GM21723 (cell line): ENCODE measurements around the gene SGMS1.
A peak's percentile ranks its signal among the peaks of the same experiment; 100 is the strongest.
"Not testable (repeated sequence)": the region's sequence is repeated elsewhere in the genome, so short reads cannot be mapped to it uniquely, and the experiment has no call there.

Source experiments
- ATAC-seq: cut with Tn5 transposase; IDR thresholded peaks from one replicate; pipeline ENCODE4 v1.9.1; 2021; ENCODE audit warnings: mild to moderate bottlenecking, moderate library complexity; ENCODE audit not compliant: unreplicated experiment

SGMS1 gene

GRCh38 chr10:50437248-50437647 lies 186.5 kb downstream of the SGMS1 start:
- ATAC-seq: no peak

GRCh38 chr10:50436805-50437204 lies 187.0 kb downstream of the SGMS1 start:
- ATAC-seq: no peak

- ATAC-seq: peak; percentile 62
Observed at GRCh38 chr10:50432211-50433009, 191.3 kb downstream of the SGMS1 start.

GRCh38 chr10:50431791-50432190 lies 192.0 kb downstream of the SGMS1 start:
- peak; percentile 90 for ATAC-seq

GRCh38 chr10:50431133-50431532 lies 192.6 kb downstream of the SGMS1 start:
- no peak for ATAC-seq

DNA sequence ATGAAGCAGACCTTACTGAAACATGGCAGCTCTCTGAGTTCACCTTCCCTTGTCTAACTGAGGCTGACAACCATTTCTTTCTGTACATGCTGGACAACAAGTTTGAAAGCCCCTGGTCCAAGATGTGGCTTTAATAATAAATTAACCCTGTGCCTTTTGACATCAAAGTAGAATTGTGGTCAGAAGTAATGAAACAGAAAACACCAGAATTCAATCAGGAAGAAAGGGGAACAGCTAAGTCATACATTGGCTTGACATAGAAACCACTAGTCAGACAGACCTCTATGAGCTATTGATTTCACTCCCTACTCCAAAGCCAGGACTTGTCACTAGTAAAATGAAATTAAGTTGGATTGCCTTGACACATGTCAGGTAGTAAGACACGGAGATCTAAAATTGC lies 197.3 kb downstream of the SGMS1 start:
- ATAC-seq: peak; percentile 53

GRCh38 chr10:50425215-50425614 lies 198.5 kb downstream of the SGMS1 start:
- ATAC-seq: not testable (repeated sequence)

GRCh38 chr10:50423448-50423847 lies 200.3 kb downstream of the SGMS1 start:
- ATAC-seq: no peak

GRCh38 chr10:50422259-50422658 lies 201.5 kb downstream of the SGMS1 start:
- ATAC-seq: no peak

- ATAC-seq: peak; percentile 44
Observed at GRCh38 chr10:50421026-50421719, 202.6 kb downstream of the SGMS1 start.

DNA sequence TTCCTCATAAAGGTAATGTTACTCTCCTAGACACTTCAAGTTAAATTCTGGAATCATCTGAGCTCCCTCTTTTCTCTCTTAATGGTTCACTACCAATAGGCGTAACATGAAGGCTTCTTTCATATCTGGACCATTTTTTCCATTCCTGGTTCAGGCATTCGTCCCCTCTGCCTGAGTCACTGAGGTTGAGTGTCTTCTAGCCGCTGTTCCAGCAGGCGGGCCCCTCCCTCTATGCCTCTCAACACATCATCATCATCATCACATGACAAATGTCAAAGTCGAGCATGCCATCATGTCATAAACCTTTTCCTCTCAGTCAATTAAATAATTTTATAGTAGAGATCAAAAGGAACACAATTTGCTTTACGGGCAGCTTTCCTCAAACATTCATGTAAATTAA lies 203.6 kb downstream of the SGMS1 start:
- no peak for ATAC-seq

- ATAC-seq: no peak
Observed at GRCh38 chr10:50419756-50420155, 204.0 kb downstream of the SGMS1 start.

DNA sequence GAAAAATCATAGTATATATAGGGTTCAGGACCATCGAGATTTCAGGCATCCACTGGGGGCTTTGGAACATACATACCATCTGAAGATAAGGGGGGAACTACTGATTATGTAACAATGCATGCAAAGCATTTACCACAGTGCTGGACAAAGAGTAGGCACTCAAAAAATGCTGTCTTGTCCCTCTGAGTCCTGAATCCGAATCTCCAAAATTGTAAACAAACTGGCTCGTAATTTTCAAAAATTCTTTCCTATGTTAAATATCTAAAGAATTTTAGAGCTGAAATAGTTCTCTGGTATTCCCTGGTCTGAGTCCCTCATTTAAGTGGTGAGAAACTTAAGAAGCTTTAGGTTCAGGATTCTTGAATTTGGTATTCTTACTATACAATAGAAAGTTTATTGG lies 204.7 kb downstream of the SGMS1 start:
- ATAC-seq: no peak

GRCh38 chr10:50417886-50418830 lies 205.6 kb downstream of the SGMS1 start:
- peak; percentile 78 for ATAC-seq

GRCh38 chr10:50417486-50417885 lies 206.3 kb downstream of the SGMS1 start:
- ATAC-seq: peak; percentile 7

DNA sequence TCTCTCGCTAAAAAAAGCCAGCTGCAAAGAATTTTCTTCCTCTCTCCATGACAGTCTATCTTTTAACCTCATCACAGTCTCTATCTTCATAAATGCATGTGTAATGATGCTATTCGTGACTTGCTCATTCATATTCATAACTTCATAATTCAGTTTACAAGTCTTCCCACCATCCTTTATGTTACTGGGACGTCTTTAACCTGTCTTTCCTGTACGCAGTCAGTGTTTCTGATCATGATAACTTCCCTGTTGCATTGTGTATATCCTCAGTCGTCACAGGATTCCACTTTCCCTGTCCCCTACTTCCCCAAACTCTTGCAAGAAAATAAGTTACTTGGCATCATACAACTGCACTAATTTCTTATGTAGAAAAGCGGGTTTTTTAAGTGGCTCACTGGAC lies 206.9 kb downstream of the SGMS1 start:
- no peak for ATAC-seq

DNA sequence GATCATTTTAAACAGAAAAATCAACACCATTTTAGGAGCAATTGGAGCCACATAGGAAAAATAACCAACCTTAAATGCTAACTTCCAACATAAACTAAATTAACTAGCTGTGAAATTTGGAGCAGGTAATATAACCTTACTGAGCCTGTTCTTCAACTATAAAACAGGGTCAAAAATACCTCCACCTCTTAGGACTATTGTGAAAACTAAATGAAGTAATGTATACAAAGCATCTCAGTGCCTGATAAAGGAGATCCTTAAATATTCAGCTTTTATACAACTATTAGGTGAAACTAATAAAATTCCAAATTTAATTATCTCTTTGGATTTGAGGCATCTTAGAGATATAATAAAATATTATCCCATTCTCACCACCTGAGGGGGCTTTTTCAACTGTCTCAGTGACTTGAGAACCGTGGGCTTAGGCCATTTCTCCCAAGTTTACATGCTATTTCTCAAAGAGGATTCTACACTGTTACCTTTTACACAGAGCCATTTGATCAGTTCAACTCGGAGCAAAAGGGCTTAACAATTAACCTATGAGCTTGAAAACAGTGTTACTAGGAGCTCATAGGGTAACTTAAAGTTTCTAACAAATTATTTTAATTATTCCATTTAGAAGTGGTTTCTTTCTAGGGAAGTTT lies 207.5 kb downstream of the SGMS1 start:
- ATAC-seq: no peak

GRCh38 chr10:50415292-50415691 lies 208.5 kb downstream of the SGMS1 start:
- no peak for ATAC-seq

DNA sequence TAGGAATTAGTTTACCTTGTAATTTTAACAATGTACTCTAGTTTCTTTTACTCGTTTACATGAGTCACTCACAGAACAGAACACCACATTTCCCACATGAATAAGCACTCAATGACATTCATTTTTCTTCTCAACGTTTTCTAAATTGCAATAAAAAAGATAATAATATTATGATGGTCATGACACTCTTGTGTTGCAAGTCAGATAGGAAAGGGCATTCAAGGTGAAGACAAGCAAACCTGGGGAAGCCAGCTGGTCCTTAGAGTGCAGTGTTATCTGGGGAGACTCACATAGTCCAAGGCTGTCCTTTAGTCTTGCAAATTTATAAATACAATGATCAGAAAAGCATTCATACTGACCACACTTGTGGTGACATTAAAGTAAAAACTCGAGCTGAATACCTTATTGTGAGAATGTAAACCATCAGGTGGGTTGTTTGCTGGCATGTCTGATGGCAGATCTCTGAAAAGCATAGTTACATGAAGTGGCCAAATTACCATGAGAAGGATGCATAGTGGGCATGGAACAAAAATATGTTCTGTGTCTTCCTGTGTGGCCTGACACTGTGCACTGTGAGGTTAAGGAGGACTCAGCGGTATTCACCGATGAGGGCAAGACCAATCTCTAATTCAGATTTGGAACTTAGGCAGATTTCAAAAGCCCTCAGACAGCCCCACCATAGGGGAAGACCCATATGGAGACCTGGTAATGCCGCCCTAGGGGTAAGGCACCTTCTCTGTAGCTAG lies 213.5 kb downstream of the SGMS1 start:
- ATAC-seq: no peak
